ENCODE results near the gene APBA1.

Gene APBA1

DNA sequence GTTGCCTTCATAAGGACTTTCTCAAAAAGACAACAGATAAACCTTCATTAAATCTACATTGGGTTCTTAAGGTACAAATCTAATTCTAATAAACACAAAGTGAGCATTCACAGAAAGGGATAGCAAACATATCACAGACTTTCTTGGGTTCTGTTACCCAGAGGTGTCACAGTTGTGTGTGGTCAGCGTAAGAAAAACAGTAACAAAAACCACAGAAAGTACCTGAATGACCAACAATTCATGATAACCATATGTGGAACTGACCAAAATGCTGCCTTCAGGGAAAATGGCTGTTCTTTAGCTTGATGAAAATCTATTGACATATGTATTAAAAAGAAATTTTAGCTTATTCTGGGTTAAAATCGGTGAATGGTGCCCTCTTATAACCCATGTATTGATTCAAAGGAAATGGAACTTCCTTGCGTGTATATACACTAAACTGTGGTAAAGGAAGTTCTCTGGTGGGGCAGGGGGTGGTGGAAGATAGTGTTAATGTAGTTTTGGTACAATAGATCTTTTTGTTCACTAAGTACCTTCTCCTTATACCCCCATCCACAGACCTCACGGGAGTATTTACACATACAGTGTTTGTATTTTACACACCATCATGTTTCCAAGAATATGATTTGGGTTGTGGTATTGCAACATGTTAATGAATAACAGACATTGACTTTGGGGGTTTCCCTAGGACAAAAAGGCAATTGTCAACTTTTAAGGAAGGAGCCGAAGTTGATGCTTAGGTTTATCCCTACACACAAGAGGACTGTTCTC lies 152.5 kb downstream of the APBA1 start:
- DNase-seq (ENCODE audit: low spot score), result no peak

DNA sequence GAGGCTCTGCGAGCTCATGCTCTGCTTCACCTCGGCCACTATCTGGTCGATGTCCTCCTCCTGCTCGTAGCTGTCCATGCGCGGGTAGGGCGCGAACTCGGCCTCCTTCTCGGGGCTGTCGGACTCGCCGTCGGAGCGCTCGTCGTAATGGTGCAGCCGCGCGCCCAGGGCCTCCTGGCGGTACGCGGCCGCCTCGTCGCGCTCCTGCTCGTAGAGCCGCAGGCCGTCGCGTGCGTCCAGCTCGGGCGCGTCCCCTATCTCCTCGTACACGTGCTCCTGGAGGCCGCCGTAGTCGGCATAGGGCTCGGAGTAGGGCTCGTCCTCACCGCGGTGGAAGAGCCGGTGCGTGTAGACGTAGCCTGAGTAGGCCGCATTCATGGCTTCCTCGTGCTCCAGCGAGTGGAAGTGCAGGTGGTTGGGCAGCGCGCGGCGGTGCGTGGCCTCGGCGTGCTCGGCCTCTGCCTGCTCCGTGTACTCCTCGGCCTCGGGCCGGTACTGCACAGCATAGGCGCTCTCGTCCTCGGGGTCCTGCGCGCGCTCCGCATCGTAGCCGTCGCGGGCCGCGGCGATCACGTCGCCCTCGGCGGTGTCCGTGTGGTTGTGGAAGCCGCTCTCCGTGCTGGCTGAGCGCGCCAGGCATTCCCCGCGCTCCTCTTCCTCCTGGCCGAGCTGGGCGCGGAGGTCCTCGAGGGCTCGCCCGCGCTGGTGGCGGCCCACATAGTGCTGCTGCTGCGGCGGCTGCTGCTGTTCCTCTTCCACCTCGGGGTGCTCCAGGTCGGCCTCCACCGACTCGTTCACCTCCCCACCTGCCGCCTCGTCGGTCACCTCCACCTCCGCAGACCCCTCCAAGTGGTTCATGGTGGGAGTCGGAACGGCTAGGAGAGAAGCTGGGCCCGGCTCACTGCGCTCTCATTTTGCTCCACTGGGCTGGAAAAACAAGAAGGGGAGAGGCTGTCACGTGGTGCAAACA lies 155.5 kb downstream of the APBA1 start:
- DNase-seq (ENCODE audit: low spot score), result no peak

DNA sequence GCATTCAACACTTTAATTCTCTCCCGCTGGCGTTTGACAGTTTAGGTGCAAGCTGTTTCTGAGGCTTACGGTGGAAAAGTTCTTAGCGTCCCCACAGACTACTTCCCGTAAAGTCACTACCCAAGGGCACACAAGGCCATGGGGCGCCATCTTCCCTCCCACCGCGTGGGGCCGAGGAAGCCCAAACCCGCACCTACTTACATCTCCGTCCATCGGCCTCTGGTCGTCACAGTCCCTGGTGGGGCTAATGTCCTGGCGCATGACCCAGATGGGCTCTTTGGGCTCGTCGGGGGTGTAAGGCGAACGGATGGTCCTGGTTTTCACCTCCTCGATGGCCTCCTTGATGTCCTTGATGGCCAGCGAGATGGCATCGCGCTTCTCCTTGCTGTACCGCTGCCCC lies 156.4 kb downstream of the APBA1 start:
- no peak for DNase-seq (ENCODE audit: low spot score)

DNA sequence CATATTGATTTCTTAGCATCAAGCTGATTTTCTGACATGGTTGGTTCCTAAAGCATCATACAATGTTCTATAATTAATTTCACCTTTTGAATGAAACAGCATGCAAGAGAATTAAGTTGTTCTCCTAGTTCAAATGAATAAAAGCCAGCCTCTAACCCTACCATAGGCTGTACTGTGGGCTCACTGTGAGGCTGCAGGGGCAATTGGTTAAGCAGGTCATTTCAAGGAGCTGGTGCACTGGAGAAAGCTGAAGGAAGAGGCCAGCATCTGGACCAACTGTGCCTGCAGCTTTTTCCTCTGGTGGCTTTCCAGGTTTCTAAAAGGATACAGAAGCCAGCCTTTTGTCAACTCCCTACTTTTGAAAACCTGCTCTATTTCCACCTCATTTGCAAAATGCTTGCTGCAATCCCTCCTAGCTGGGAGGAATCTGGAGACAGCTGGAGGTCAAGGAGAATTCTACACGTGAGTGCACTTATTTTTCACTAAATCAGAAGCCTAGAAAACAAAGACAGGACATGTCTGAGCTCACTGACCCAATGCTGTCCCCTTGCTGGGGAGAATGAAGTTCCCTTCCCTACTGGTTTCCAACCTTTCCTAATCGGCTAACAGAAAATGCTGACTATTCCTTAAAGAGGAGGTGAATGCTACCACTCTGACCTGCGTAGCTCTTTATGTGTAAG lies 158.9 kb downstream of the APBA1 start:
- no peak for DNase-seq (ENCODE audit: low spot score)

DNA sequence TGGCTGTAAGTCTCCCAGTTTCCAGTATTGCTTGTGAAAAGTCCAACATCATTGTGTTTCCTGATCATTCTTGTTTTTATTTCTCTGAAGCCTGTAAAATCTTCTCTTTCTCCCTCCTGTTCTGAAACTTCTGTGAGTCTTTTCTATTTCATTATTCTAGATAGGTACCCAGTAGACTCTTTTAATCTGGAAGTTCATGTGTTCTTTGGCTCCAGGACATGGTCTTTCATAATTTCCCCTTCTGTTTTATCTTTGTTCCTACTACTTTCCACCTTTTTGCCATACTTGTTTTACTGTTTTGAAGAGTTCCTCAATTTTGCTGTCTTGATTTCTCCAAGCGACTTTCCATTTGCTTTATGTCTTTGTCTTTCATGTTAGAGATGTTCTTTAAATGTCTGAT lies 168.1 kb downstream of the APBA1 start:
- no peak for DNase-seq (ENCODE audit: low spot score)

DNA sequence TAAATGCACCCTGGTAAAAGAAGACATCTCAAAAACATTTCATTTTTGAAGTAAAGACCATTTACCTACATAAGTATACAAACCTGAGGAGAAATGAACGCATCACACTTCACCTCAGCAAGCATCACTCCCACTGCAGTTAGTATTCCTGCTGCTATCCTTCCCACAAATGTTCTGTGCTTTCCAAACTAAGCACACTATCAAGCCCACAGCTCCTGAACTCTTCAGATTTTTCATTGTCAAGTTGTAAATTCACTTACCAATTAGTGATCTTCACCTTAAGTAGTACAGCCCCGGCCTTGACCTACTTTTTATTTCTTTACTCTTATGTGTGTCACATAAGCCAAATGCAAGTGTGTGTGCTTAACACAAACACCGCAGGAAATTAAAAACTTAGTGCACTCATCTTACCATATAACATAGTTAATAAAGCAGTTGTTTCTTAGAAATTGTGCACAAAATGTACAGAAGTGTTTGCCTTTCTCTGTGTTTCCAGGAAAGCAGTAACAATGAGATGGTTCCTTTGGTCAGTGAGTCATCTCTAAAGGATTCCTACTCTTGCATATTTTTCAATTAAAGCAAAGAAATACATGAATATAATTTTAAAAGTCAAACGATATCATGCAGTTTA lies 169.4 kb downstream of the APBA1 start:
- DNase-seq (ENCODE audit: low spot score), result no peak

DNA sequence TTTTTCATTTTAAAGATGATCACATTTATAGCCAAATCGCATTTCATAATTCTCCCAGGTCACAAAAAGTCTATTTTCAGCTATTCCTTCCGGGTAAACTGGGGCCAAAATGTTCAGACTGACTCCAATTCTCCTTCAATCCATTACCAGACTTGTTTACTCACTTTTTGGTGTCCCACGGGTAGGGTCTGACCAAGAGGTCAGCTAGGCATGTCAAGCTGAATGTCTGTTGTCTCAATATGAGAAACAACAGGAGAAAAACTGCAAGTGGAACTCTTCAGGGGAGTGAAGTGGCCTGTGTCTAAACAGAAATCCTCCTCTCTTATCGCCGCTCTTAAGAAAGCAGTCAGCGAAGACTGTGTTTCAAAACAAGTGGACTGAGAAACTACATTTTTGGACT lies 171.3 kb downstream of the APBA1 start:
- DNase-seq (ENCODE audit: low spot score), result no peak

DNA sequence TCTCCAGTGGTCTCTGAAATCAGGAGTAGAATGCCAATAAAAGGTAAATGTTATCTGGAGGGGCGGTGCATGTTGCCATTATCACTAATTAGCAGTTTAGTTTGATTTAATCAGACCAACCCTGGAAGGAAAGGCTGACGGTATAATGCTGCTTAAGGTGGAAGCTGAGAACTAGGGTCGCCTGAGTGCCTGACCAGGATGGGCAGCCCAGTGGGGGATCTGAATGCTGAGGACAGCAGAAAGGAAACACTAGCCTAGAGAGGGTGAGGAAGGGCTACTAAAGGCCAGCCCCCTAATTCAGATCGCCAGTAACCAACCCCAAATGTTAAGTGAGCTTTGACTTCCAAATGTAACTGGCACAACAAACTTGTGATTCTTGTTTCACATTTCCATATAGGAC lies 172.2 kb downstream of the APBA1 start:
- no peak for DNase-seq (ENCODE audit: low spot score)

DNA sequence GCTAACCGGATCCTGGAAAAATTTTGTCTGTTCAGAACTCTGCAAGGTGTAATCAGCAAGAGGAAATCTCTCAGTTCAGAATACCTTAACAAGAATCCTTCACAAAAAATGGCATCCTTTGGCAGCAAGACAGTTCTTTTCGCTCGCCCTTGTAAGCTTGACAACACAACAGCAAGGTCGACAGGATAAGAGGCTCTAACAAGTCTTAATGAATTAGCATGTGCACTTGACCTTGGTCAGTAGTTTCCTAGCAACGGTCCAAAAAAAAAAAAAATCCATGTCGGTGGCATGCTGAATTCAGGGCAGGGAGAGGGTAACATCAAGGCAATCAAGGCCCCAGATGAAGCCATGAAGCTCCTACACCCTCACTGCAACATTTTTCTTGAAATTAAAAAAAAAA lies 172.8 kb downstream of the APBA1 start:
- no peak for DNase-seq (ENCODE audit: low spot score)

DNA sequence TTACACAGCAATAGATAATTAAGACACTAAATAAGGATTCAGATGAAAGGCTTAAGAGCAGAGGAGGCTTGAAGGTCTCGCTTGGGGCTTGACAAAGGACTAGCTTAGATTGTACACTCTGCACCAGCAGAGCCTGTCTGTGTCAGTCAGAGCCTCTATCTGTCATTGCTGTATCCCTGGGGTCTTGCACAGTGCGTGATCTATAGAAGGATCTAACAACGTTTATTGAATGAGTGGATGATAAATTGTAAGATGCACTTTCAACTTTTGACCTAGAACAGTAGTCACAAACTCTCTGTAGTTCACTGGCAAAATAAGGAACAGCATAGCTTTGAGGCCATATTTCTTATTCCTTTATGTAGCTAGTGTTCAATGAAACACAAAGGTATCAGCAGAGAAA lies 173.7 kb downstream of the APBA1 start:
- no peak for DNase-seq (ENCODE audit: low spot score)

DNA sequence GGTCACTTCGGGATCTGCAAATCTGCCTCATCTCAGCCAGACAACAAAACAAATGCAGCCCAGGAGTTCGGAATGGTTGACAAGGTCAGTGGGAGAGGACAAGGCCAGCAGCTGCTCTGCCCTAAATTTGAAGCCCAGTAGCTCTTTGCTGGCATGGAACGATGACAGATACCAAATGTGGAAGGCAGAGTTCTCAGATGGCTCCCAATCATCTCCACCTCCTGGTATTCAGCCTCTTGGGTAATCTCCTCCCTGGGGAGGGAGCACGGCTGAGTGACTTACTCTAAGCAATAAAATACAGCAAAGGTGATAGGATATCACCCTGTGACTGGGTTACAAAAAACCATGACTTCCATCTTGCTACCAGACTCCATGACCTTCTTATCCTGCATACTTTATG lies 174.4 kb downstream of the APBA1 start:
- DNase-seq (ENCODE audit: low spot score), result no peak

DNA sequence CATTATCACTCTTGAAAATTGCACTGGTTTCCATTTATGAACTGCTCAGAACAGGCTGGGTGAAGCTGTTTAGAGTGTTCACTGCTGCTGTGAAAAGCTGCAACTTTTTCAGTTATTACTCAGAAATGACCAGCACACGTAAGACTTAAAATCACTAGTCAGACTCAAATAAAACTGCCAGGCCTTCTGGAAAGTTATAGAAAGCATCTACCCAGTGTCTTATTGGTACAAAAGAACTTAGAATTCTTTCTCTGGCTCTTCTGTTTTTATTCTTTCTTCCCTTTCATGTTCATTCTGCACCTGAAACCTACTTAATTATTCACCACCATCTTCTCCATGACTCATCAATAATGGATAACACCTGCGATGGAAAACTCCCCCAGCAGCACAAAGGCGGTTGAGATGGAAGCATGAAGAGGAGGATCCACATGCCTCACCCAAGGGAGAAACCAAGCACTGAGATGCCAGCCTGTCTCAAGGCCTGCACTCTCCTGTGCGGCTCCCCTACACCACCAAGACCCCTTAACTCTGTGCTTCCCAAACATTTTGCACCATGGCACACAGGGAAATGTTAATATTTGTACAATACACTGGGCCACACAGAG lies 175.2 kb downstream of the APBA1 start:
- DNase-seq (ENCODE audit: low spot score), result no peak

DNA sequence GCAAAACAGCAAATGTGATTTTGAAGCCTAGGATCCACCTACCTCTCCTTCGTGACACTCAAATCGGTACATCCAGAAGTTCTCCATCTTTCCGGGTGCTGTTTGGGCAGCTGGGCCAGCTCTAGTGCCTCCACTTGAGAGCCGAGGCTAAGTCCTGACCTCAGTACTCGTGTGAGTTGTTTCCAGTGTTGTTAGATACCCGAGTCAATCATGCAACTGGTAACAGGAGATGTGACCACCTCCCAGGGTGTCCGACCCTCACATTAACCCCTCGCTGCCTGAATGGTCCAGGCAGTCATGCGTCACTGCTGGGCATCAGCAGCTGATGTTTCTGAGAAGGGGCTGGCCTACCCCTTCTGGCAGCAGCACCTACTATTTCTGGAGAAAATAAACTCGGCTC lies 176.9 kb downstream of the APBA1 start:
- no peak for DNase-seq (ENCODE audit: low spot score)

DNA sequence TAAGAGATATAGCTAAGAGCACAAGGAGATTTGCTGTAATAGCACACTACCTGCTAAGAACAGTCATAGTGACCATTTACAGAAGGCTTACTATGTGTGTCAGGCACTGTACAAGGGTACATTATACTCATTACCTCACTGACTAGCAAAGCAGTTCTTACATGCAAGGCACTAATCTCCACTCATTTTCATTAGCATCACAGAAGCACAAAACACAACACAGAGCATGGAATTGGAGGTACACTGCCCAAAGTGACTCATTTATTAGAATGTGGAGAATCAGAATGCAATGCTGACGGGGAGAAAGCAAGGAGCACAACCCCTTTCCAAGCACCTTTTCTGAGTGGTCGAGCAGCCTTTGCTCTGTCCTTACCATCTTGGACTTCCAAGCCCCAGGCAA lies 177.4 kb downstream of the APBA1 start:
- no peak for DNase-seq (ENCODE audit: low spot score)

DNA sequence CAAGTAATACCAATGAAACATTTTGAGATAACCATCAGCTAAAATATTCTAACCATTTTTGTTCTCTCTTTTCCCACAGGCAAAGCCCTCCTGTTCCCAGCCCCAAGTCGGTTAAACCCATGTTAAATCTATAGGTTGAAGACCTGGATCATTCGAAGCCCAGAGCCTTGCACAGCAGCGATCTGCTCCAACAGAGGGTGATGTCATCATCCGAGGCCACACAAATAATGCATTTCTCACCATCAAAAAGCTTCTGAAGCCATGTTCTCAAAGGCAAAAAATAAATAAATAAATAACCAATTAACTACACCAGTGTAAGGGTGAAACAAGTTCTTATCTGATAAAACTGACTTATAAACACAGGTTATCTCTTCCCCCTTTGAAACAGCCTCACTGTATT lies 178.0 kb downstream of the APBA1 start:
- DNase-seq (ENCODE audit: low spot score), result no peak

DNA sequence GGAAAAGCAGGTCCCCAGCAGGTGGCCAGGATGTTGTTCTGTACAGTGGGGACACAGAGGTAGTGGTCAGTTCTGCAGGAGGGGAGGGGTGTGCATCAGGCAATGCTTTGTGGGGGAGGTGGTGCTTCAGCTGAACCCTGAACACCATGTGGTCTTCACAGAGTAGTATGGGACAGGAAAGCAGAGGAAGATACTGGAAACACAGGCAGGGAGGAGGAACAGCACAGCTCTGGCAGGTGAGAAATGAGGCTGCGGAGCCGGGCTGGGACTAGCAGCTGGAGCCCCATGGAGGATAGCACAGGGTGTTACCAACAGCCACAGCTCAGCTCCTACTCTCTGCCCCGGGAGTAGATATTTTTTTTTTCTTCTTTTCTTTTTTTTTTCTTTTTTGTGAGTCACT lies 185.7 kb downstream of the APBA1 start:
- no peak for DNase-seq (ENCODE audit: low spot score)

DNA sequence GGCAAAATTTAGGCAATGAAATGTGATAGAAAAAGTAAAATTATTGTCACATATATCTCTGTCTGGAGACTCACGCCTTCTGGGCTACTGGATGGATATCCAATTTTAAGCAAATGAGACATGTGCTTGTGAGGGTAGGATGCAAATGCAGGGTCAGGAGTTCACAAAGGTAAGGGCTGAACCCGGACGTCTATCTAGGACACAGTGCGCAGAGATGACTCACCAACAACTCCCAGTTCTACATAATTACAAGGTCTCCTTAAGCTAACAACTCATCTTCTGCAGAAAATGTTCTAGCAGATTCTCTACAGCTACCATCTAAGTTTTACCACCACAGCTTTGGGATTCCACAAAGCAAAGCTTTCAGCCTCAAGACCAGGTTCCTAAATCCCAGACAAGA lies 186.7 kb downstream of the APBA1 start:
- no peak for DNase-seq (ENCODE audit: low spot score)

DNA sequence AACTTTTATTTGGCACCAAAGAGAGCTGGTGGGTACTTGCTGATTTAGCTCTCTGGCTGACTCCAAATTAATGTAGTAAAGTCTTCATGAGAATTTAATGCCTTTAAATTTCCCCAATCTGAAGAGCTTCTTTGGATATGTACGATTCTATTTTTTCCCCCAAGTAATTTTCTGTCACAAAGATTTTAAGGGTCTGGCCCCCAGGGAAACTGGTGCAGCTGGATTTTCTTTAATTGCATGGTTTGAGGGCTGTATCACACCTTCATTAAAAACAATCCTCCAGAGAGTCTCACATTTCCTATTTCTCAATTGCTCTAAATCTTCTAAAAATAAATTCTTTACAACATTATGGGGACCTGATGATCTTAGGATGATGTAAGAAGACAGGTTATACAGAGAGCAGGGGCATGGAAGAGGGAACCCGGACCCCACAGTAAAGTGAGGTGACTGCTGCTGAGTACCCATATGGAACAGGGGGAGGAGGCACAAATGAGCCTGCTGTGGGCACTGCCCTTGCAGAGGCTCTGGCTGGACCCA lies 188.2 kb downstream of the APBA1 start:
- no peak for DNase-seq (ENCODE audit: low spot score)

DNA sequence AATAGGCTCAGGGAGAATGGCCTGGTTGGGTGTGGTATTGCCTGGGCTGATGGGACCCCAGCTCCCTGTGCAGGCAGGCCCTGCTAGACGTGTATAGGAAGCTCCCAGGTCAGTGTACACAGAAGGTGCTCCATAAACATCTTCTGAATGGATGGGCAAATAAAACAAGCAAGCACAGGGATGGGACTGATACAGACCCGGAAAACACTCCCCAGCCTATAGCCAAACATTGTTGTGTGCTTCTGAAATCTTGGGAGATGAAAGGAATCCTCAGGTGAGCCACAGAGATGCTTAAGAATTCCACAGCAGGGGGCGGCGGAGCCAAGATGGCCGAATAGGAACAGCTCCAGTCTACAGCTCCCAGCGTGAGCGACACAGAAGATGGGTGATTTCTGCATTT lies 195.4 kb downstream of the APBA1 start:
- no peak for DNase-seq (ENCODE audit: low spot score)

DNA sequence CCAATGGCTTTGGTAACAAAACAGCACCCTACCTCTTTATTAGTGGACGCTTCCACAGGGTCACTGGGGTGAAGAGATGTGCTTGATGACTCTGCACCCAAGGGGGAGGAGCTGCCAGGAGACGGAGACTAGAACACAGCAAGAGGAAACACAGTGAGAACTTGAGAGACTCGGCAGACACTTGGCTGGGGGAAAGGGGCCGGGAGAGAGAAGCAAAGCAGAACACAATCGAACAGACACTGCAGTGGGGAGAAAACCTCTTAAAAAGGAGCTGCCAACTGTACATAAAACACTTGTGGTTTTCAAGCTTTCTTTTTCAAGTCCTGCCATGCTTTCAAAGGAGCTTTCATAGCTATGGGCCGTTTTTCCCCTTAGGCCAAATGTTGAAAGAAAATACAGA lies 196.2 kb downstream of the APBA1 start:
- DNase-seq (ENCODE audit: low spot score), result no peak

DNA sequence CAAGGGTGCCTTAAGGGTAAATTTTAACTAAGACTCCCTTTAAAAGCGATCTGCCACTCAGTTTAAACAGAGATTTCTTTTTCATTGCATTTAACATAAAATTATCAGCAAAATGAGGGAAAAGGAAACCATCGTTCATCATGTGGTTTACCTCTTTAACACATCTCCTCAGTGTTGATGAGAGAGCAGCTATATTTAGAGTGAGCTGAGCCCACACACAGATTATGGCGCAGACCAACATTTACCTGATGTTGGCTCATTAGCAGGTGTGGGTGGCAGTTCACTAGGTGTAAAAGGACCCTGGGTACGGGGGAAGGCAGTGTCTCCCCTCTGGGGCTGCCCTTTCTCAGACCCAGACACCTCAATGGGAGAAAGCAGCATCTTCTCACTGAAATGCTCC lies 197.3 kb downstream of the APBA1 start:
- no peak for DNase-seq (ENCODE audit: low spot score)
